K562 (cell line): Measurements from ENCODE around the gene PLEKHN1. TPM values are rescaled to one million over a fixed set of nuclear protein-coding genes. Genes with fewer than 3 reads are reported as not detected.
A peak's percentile ranks its signal among the peaks of the same experiment; 100 is the strongest.

Experiments used
- ELF4 ChIP-seq: fragments of 450-650 bp; formaldehyde crosslinking; IDR thresholded peaks from 2 replicates; pipeline ENCODE4 v1.4.0; 2022; ENCODE audit warnings: missing genetic modification characterization
- HMBOX1 ChIP-seq: sonication (generic); IDR thresholded peaks from 2 replicates; pipeline ENCODE4 v1.6.1; 2016
- MAFF ChIP-seq: IDR thresholded peaks from 2 replicates; pipeline ENCODE4 v1.6.1; 2012; ENCODE audit warnings: low read length, improper control_type of control experiment
- RBM25 ChIP-seq: fragments of 200-400 bp; formaldehyde crosslinking; IDR thresholded peaks from 2 replicates; pipeline ENCODE4 v1.6.1; 2018; ENCODE audit warnings: low read length, low read depth, moderate library complexity; ENCODE audit not compliant: severe bottlenecking
- SMAD4 ChIP-seq: fragments of 250-450 bp; sonication (Bioruptor Pico); conservative IDR thresholded peaks from 2 replicates; pipeline ENCODE4 v1.8.0; 2021; ENCODE audit warnings: inconsistent platforms, mild to moderate bottlenecking, moderate library complexity
- SRSF9 ChIP-seq: fragments of 200-400 bp; formaldehyde crosslinking; IDR thresholded peaks from 2 replicates; pipeline ENCODE4 v1.6.1; 2017; ENCODE audit warnings: low read depth, low read length, borderline replicate concordance
- TCFL5 ChIP-seq: fragments of 250-450 bp; sonication (Bioruptor Pico); conservative IDR thresholded peaks from 2 replicates; pipeline ENCODE4 v1.6.1; 2021; ENCODE audit warnings: mild to moderate bottlenecking, moderate library complexity, matching md5 sums
- ZNF41 ChIP-seq: fragments of 250-450 bp; sonication (Bioruptor Pico); conservative IDR thresholded peaks from 2 replicates; pipeline ENCODE4 v1.4.0; 2020; ENCODE audit warnings: mild to moderate bottlenecking
- polyA plus RNA-seq, 8 experiments: library from polyadenylated mRNA; depleted of rRNA in 4 of 8; stranded (reverse) in 5 of 8; unstranded in 3 of 8; fragments of >200 nt; fragmentation: Nextera tagmentation in 2 of 8; fragmentation: Illumina TruSeq in 1 of 8; extraction: Ambion mirVana in 2 of 8; extraction: Trizol in 1 of 8; gene quantifications; 2 replicates each; pipeline versions ENCODE4 v1.2.1 to v1.2.3, GENCODE V29; 2011 to 2014; ENCODE audit warnings: inconsistent platforms in 1 of 8, missing spikeins in 1 of 8
- total RNA-seq, 7 experiments: library from RNA; depleted of rRNA in 6 of 7; stranded (reverse); fragments of >200 nt in 6 of 7; fragmentation: Illumina TruSeq in 2 of 7; extraction: Trizol in 2 of 7; gene quantifications; 2 replicates each; pipeline versions ENCODE4 v1.2.1 to v1.2.3, GENCODE V29; 2011 to 2021; ENCODE audit warnings: low replicate concordance in 1 of 7
- TF ChIP-seq, protein P1 (sequence below): fragments of 450-650 bp; IDR thresholded peaks from 2 replicates; pipeline ENCODE4 v1.6.1; 2017; ENCODE audit warnings: antibody characterized with exemption, mild to moderate bottlenecking
- TF ChIP-seq, protein P2 (sequence below), 2 experiments: fragments of 450-650 bp in 1 of 2; sonication (generic) in 1 of 2; formaldehyde crosslinking in 1 of 2; IDR thresholded peaks; 2 replicates each; pipeline versions ENCODE4 v1.7.1 to v1.9.0; 2016 to 2022; ENCODE audit warnings: inconsistent platforms in 1 of 2, mild to moderate bottlenecking in 1 of 2, missing genetic modification reagents in 1 of 2
- TF ChIP-seq, protein P3 (sequence below): fragments of 250-450 bp; sonication (Bioruptor Pico); IDR thresholded peaks from 2 replicates; pipeline ENCODE4 v1.9.0; 2021; ENCODE audit warnings: mild to moderate bottlenecking

Gene PLEKHN1
- total and polyA plus RNA-seq, 9 of the 15 experiments (the other 6 are each of a cell fraction or from before 2014, with no cell fraction given): 0.07 to 1.5 (median 0.13) TPM; not detected in 2

DNA sequence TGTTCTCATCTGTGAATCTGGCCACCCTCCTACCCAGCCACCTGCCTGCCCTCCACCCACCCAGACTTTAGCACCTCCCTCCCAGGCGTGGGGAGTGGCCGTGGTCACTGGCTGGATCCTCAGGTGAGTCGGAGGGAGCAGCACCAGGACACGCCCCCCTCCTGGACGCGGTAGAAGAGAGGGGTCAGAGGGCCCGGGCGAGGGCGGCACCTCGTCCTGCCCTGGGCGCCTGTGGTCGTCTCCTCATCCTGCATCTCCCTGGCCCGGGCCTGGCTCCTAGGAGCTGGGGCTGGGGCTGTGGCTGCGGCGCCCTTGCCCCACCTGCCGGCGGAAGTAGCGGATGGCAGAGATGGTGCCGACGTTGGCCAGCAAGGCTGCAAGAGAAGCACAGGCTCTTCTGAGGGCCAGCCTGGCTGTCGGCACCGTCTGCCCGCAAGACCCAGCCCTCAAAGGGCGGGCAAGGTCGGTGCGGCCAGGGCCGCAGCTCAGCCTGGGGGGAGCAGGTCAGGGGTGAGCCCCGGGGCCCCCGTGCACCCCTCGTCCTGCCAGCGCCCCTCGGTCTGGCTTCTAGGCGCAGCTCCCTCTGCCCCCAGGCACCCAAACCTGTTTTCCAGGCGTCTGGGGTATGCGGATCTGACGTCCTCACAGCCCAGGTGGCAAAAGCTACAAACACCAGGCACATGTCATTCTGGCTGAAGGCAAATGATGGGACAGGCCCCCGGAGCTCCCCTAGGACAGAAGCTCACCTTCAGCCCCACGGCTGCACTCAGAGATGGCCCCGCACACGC lies 9.8 kb downstream of the PLEKHN1 start (continued):
- TF ChIP-seq, protein P1, sequence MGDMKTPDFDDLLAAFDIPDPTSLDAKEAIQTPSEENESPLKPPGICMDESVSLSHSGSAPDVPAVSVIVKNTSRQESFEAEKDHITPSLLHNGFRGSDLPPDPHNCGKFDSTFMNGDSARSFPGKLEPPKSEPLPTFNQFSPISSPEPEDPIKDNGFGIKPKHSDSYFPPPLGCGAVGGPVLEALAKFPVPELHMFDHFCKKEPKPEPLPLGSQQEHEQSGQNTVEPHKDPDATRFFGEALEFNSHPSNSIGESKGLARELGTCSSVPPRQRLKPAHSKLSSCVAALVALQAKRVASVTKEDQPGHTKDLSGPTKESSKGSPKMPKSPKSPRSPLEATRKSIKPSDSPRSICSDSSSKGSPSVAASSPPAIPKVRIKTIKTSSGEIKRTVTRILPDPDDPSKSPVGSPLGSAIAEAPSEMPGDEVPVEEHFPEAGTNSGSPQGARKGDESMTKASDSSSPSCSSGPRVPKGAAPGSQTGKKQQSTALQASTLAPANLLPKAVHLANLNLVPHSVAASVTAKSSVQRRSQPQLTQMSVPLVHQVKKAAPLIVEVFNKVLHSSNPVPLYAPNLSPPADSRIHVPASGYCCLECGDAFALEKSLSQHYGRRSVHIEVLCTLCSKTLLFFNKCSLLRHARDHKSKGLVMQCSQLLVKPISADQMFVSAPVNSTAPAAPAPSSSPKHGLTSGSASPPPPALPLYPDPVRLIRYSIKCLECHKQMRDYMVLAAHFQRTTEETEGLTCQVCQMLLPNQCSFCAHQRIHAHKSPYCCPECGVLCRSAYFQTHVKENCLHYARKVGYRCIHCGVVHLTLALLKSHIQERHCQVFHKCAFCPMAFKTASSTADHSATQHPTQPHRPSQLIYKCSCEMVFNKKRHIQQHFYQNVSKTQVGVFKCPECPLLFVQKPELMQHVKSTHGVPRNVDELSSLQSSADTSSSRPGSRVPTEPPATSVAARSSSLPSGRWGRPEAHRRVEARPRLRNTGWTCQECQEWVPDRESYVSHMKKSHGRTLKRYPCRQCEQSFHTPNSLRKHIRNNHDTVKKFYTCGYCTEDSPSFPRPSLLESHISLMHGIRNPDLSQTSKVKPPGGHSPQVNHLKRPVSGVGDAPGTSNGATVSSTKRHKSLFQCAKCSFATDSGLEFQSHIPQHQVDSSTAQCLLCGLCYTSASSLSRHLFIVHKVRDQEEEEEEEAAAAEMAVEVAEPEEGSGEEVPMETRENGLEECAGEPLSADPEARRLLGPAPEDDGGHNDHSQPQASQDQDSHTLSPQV: no peak
- TF ChIP-seq ELF4 (CRISPR knock-in tag) (no peak), TCFL5 (no peak), SRSF9 (no peak), SMAD4 (CRISPR knock-in tag) (0 out of 2 replicates have a peak, but pooled peaks have one; percentile 18), MAFF (no peak), HMBOX1 (no peak), RBM25 (no peak), ZNF41 (no peak)
- TF ChIP-seq, protein P2, sequence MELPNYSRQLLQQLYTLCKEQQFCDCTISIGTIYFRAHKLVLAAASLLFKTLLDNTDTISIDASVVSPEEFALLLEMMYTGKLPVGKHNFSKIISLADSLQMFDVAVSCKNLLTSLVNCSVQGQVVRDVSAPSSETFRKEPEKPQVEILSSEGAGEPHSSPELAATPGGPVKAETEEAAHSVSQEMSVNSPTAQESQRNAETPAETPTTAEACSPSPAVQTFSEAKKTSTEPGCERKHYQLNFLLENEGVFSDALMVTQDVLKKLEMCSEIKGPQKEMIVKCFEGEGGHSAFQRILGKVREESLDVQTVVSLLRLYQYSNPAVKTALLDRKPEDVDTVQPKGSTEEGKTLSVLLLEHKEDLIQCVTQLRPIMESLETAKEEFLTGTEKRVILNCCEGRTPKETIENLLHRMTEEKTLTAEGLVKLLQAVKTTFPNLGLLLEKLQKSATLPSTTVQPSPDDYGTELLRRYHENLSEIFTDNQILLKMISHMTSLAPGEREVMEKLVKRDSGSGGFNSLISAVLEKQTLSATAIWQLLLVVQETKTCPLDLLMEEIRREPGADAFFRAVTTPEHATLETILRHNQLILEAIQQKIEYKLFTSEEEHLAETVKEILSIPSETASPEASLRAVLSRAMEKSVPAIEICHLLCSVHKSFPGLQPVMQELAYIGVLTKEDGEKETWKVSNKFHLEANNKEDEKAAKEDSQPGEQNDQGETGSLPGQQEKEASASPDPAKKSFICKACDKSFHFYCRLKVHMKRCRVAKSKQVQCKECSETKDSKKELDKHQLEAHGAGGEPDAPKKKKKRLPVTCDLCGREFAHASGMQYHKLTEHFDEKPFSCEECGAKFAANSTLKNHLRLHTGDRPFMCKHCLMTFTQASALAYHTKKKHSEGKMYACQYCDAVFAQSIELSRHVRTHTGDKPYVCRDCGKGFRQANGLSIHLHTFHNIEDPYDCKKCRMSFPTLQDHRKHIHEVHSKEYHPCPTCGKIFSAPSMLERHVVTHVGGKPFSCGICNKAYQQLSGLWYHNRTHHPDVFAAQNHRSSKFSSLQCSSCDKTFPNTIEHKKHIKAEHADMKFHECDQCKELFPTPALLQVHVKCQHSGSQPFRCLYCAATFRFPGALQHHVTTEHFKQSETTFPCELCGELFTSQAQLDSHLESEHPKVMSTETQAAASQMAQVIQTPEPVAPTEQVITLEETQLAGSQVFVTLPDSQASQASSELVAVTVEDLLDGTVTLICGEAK (IDR thresholded peaks at IDR 0.05): no peak
- TF ChIP-seq, protein P2 (CRISPR knock-in tag; IDR thresholded peaks at IDR 0.05): no peak
- TF ChIP-seq, protein P3, sequence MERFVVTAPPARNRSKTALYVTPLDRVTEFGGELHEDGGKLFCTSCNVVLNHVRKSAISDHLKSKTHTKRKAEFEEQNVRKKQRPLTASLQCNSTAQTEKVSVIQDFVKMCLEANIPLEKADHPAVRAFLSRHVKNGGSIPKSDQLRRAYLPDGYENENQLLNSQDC (CRISPR knock-in tag): no peak
